ENCODE results near the gene STRN.

STRN gene

GRCh38 chr2:36811071-36811470 is 155.3 kb downstream of the STRN start:
- H3K27ac ChIP-seq (ENCODE audit: low read depth, low read length, poor library complexity, severe bottlenecking), result no peak overlapping the region
- H3K36me3 ChIP-seq (ENCODE audit: insufficient read depth, low read length), result no peaks in the 10 kb centered on the region
- no peak overlapping the region for H3K9ac ChIP-seq (ENCODE audit: low read length)
- no peak overlapping the region for H3K4me2 ChIP-seq (ENCODE audit: low read length)
- H3K9me2 ChIP-seq (ENCODE audit: low read depth, low read length), result no peaks in the 10 kb centered on the region
- no peaks in the 10 kb centered on the region for H3K9me3 ChIP-seq (ENCODE audit: low read length)
- peaks cover 4% of the 10 kb centered on the region; the same call in 1 of the 2 replicates for H3K27me3 ChIP-seq (ENCODE audit: insufficient read depth, low read length)
- no peaks in the 10 kb centered on the region for H3F3A ChIP-seq (ENCODE audit: insufficient read depth, low read length)
- no peak overlapping the region for H2AFZ ChIP-seq (ENCODE audit: low read length)
- H3K4me1 ChIP-seq (ENCODE audit: insufficient read depth, low read length, severe bottlenecking), result no peaks in the 10 kb centered on the region
- H4K20me1 ChIP-seq (ENCODE audit: insufficient read depth, low read length), result no peaks in the 10 kb centered on the region
- no peak overlapping the region for H3K4me3 ChIP-seq (ENCODE audit: low read depth, low read length, poor library complexity, severe bottlenecking)
- H3K79me2 ChIP-seq (ENCODE audit: insufficient read depth, low read length), result no peaks in the 10 kb centered on the region
- TF ChIP-seq, protein P1, sequence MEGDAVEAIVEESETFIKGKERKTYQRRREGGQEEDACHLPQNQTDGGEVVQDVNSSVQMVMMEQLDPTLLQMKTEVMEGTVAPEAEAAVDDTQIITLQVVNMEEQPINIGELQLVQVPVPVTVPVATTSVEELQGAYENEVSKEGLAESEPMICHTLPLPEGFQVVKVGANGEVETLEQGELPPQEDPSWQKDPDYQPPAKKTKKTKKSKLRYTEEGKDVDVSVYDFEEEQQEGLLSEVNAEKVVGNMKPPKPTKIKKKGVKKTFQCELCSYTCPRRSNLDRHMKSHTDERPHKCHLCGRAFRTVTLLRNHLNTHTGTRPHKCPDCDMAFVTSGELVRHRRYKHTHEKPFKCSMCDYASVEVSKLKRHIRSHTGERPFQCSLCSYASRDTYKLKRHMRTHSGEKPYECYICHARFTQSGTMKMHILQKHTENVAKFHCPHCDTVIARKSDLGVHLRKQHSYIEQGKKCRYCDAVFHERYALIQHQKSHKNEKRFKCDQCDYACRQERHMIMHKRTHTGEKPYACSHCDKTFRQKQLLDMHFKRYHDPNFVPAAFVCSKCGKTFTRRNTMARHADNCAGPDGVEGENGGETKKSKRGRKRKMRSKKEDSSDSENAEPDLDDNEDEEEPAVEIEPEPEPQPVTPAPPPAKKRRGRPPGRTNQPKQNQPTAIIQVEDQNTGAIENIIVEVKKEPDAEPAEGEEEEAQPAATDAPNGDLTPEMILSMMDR (IDR thresholded peaks at IDR 0.05; ENCODE audit: low read length), result no peak
- TF ChIP-seq EZH2 (IDR thresholded peaks at IDR 0.05; ENCODE audit: borderline replicate concordance, low read length), result no peak

GRCh38 chr2:36809069-36809445 is 157.3 kb downstream of the STRN start:
- H3K9ac ChIP-seq (ENCODE audit: low read length), result no peak overlapping the region
- no peaks in the 10 kb centered on the region for H3K4me1 ChIP-seq (ENCODE audit: insufficient read depth, low read length, severe bottlenecking)
- no peaks in the 10 kb centered on the region for H4K20me1 ChIP-seq (ENCODE audit: insufficient read depth, low read length)
- H3K36me3 ChIP-seq (ENCODE audit: insufficient read depth, low read length), result no peaks in the 10 kb centered on the region
- H3K27ac ChIP-seq (ENCODE audit: low read depth, low read length, poor library complexity, severe bottlenecking), result no peak overlapping the region
- TF ChIP-seq EZH2 (IDR thresholded peaks at IDR 0.05; ENCODE audit: borderline replicate concordance, low read length), result no peak
- TF ChIP-seq, protein P1 (IDR thresholded peaks at IDR 0.05; ENCODE audit: low read length), result no peak
- H3K79me2 ChIP-seq (ENCODE audit: insufficient read depth, low read length), result no peaks in the 10 kb centered on the region
- H3K4me3 ChIP-seq (ENCODE audit: low read depth, low read length, poor library complexity, severe bottlenecking), result no peak overlapping the region
- H3K4me2 ChIP-seq (ENCODE audit: low read length), result no peak overlapping the region
- peaks cover 4% of the 10 kb centered on the region; the same call in 1 of the 2 replicates for H3K27me3 ChIP-seq (ENCODE audit: insufficient read depth, low read length)
- no peaks in the 10 kb centered on the region for H3K9me2 ChIP-seq (ENCODE audit: low read depth, low read length)
- no peak overlapping the region for H2AFZ ChIP-seq (ENCODE audit: low read length)
- no peaks in the 10 kb centered on the region for H3K9me3 ChIP-seq (ENCODE audit: low read length)
- H3F3A ChIP-seq (ENCODE audit: insufficient read depth, low read length), result no peaks in the 10 kb centered on the region

GRCh38 chr2:36808386-36809068 is 157.8 kb downstream of the STRN start:
- Histone ChIP-seq H4K20me1 (ENCODE audit: insufficient read depth, low read length) (no peaks in the 10 kb centered on the region), H3K9me3 (ENCODE audit: low read length) (no peaks in the 10 kb centered on the region), H3K4me1 (ENCODE audit: insufficient read depth, low read length, severe bottlenecking) (no peaks in the 10 kb centered on the region), H3K27me3 (ENCODE audit: insufficient read depth, low read length) (peaks cover 4% of the 10 kb centered on the region; the same call in 1 of the 2 replicates), H3K79me2 (ENCODE audit: insufficient read depth, low read length) (no peaks in the 10 kb centered on the region), H3K36me3 (ENCODE audit: insufficient read depth, low read length) (no peaks in the 10 kb centered on the region), H3K9ac (ENCODE audit: low read length) (no peak overlapping the region), H3K4me2 (ENCODE audit: low read length) (no peak overlapping the region), H3K4me3 (ENCODE audit: low read depth, low read length, poor library complexity, severe bottlenecking) (no peak overlapping the region), H2AFZ (ENCODE audit: low read length) (no peak overlapping the region), H3K27ac (ENCODE audit: low read depth, low read length, poor library complexity, severe bottlenecking) (no peak overlapping the region), H3K9me2 (ENCODE audit: low read depth, low read length) (no peaks in the 10 kb centered on the region), H3F3A (ENCODE audit: insufficient read depth, low read length) (no peaks in the 10 kb centered on the region)
- TF ChIP-seq EZH2 (IDR thresholded peaks at IDR 0.05; ENCODE audit: borderline replicate concordance, low read length), result no peak
- TF ChIP-seq, protein P1 (IDR thresholded peaks at IDR 0.05; ENCODE audit: low read length), result no peak
